Measurements from ENCODE around the gene TRMT44. TPM values are rescaled to one million over a fixed set of nuclear protein-coding genes. Genes with fewer than 3 reads are reported as not detected.
"Not testable (repeated sequence)": the region's sequence is repeated elsewhere in the genome, so short reads cannot be mapped to it uniquely, and the experiment has no call there.

TRMT44 gene
- polyA plus RNA-seq, 1 experiment = 7.0 TPM

GRCh38 chr4:8412288-8412687 is 28.3 kb upstream of the TRMT44 start:
- no peak for TF ChIP-seq CTCF (IDR thresholded peaks at IDR 0.05; ENCODE audit: low read depth, low read length)
- CTCF ChIA-PET = no interaction called here

GRCh38 chr4:8414377-8414776 is 26.2 kb upstream of the TRMT44 start:
- Histone ChIP-seq H3K9me3 (ENCODE audit: control insufficient read depth, insufficient read depth, low read length) (no peaks in the 10 kb centered on the region), H3K27ac (ENCODE audit: low read depth, low read length) (no peak overlapping the region), H3K4me3 (ENCODE audit: low read depth, low read length) (no peak overlapping the region), H3K27me3 (ENCODE audit: control insufficient read depth, insufficient read depth, low read length) (no peaks in the 10 kb centered on the region)
- ChIA-PET POLR2A (no interaction called here), CTCF (interaction anchor here (1.3 to 1.9 kb wide), 3 partner anchors 12 to 238 kb away, joined by 3 to 9 read pairs (median 7); no protein-coding TSS in a partner anchor)
- TF ChIP-seq CTCF (IDR thresholded peaks at IDR 0.05; ENCODE audit: low read depth, low read length) = no peak
- DNase-seq (ENCODE audit: low read depth, low spot score) = no peak

More at GRCh38 chr4:8412288-8412687, 28.3 kb upstream of the TRMT44 start:
- Histone ChIP-seq H3K27ac (ENCODE audit: low read depth, low read length) (no peak overlapping the region), H3K9me3 (ENCODE audit: control insufficient read depth, insufficient read depth, low read length) (no peaks in the 10 kb centered on the region), H3K4me3 (ENCODE audit: low read depth, low read length) (no peak overlapping the region), H3K27me3 (ENCODE audit: control insufficient read depth, insufficient read depth, low read length) (no peaks in the 10 kb centered on the region)
- POLR2A ChIA-PET = no interaction called here
- no peak for DNase-seq (ENCODE audit: low read depth, low spot score)

GRCh38 chr4:8417071-8417614 is 23.4 kb upstream of the TRMT44 start:
- DNase-seq (ENCODE audit: low read depth, low spot score) = no peak
- POLR2A ChIA-PET = no interaction called here
- Histone ChIP-seq H3K27me3 (ENCODE audit: control insufficient read depth, insufficient read depth, low read length) (no peaks in the 10 kb centered on the region), H3K9me3 (ENCODE audit: control insufficient read depth, insufficient read depth, low read length) (no peaks in the 10 kb centered on the region), H3K27ac (ENCODE audit: low read depth, low read length) (no peak overlapping the region), H3K4me3 (ENCODE audit: low read depth, low read length) (no peak overlapping the region)
- CTCF ChIA-PET = interaction anchor here (1.6 kb wide), 2 partner anchors 14 to 175 kb away, joined by 7 read pairs; no protein-coding TSS in a partner anchor
- TF ChIP-seq CTCF (IDR thresholded peaks at IDR 0.05; ENCODE audit: low read depth, low read length) = no peak

GRCh38 chr4:8419222-8420041 is 21.1 kb upstream of the TRMT44 start:
- no peak overlapping the region for H3K27ac ChIP-seq (ENCODE audit: low read depth, low read length)
- ChIA-PET CTCF (interaction anchor here (1.3 to 2.2 kb wide), 4 partner anchors 9 to 177 kb away, joined by 3 to 12 read pairs (median 8); no protein-coding TSS in a partner anchor), POLR2A (interaction anchor here (0.7 to 1.4 kb wide), 2 partner anchors 9 kb away, joined by 3 to 4 read pairs; no protein-coding TSS in a partner anchor)
- H3K4me3 ChIP-seq (ENCODE audit: low read depth, low read length) = no peak overlapping the region
- no peak for TF ChIP-seq CTCF (IDR thresholded peaks at IDR 0.05; ENCODE audit: low read depth, low read length)
- no peaks in the 10 kb centered on the region for H3K27me3 ChIP-seq (ENCODE audit: control insufficient read depth, insufficient read depth, low read length)
- H3K9me3 ChIP-seq (ENCODE audit: control insufficient read depth, insufficient read depth, low read length) = no peaks in the 10 kb centered on the region
- no peak for DNase-seq (ENCODE audit: low read depth, low spot score)

- ChIA-PET CTCF (interaction anchor here (1.3 to 2.2 kb wide), 4 partner anchors 8 to 178 kb away, joined by 3 to 12 read pairs (median 8); no protein-coding TSS in a partner anchor), POLR2A (interaction anchor here (1.4 kb wide), 1 partner anchor 8 kb away, joined by 4 read pairs; no protein-coding TSS in a partner anchor)
- not testable (repeated sequence) for H3K9me3 ChIP-seq (ENCODE audit: control insufficient read depth, insufficient read depth, low read length); DNase-seq (ENCODE audit: low read depth, low spot score); H3K4me3 ChIP-seq (ENCODE audit: low read depth, low read length); H3K27me3 ChIP-seq (ENCODE audit: control insufficient read depth, insufficient read depth, low read length); H3K27ac ChIP-seq (ENCODE audit: low read depth, low read length)
These were observed 20.4 kb upstream of the TRMT44 start for GRCh38 chr4:8420151-8420550.

All from AG04450 (cell line).